Activated naive CD4-positive, alpha-beta T cell treated with anti-CD3 and anti-CD28 coated beads, Interleukin-2, amount 50 U/mL, for 72 hours (primary cell): ENCODE results near the gene TRIM40. TPM values are rescaled to one million over a fixed set of nuclear protein-coding genes. Genes with fewer than 3 reads are reported as not detected.
"Not testable (repeated sequence)": the region's sequence is repeated elsewhere in the genome, so short reads cannot be mapped to it uniquely, and the experiment has no call there.

ENCODE experiments used
- ATAC-seq, 2 donors: fragments of 150-1000 bp; cut with Tn5 transposase; 2 replicates each; pipeline ENCODE4 v1.10.0; 2021; ENCODE audit warnings: mild to moderate bottlenecking in 2 of 2, moderate library complexity in 2 of 2
- DNase-seq, 2 donors: peaks; one replicate each; pipeline ENCODE4 v3.0.0; 2021 to 2022; ENCODE audit warnings: low spot score in 2 of 2
- H3K27ac Mint-ChIP-seq, 2 donors: one replicate each; pipeline ENCODE4 v1.8.0; 2022; ENCODE audit warnings: mild to moderate bottlenecking in 2 of 2, mixed read lengths in 2 of 2
- H3K36me3 Mint-ChIP-seq, 2 donors: one replicate each; pipeline ENCODE4 v1.8.0; 2022; ENCODE audit warnings: mixed read lengths in 2 of 2
- H3K9me3 Mint-ChIP-seq, 2 donors: one replicate each; pipeline ENCODE4 v1.8.0; 2022; ENCODE audit warnings: mixed read lengths in 2 of 2
- total RNA-seq, 2 donors: library from RNA; stranded (reverse); gene quantifications; one replicate each; pipeline ENCODE4 v1.2.3, GENCODE V29; 2022

Gene TRIM40
- total RNA-seq, 2 donors from 2014 or later, result 0.12 TPM; not detected in 1

DNA sequence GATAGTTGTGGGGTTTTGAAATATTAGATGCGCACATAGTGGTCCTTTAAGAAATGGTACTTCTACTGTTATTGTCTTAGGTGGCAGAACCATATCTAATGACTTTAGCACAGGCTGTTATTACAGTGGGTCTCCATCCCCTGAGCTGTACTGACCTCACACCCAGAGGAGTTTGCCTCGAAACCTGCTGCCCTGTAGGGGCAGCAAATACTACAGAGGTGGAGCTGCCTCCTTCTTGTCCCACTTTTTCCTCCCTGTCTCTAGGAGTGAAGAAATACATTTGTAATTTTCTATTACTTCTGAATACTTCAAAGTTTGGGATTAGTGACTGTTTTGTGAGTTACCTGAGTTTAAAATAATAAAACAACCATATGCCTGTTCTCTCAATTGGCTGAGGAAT is 31.3 kb upstream of the TRIM40 start:
- DNase-seq, result no peak
- Mint-ChIP-seq H3K27ac (no peak overlapping the region), H3K36me3 (no peaks in the 10 kb centered on the region), H3K9me3 (no peaks in the 10 kb centered on the region)
- no peak for ATAC-seq

- H3K27ac Mint-ChIP-seq, result no peak overlapping the region
- no peaks in the 10 kb centered on the region for H3K36me3 Mint-ChIP-seq
- no peak for ATAC-seq
- DNase-seq, result no peak
- no peaks in the 10 kb centered on the region for H3K9me3 Mint-ChIP-seq
Observed at GRCh38 chr6:30111266-30111856, 24.6 kb upstream of the TRIM40 start.

GRCh38 chr6:30112402-30112994 is 23.4 kb upstream of the TRIM40 start:
- H3K27ac Mint-ChIP-seq, result no peak overlapping the region
- no peak for DNase-seq
- H3K9me3 Mint-ChIP-seq, result no peaks in the 10 kb centered on the region
- H3K36me3 Mint-ChIP-seq, result no peaks in the 10 kb centered on the region
- ATAC-seq, result no peak

GRCh38 chr6:30113003-30113759 is 22.8 kb upstream of the TRIM40 start, which contains the start of gene TRIM31:
TRIM31 (minus strand) TSS chr6:30113090; CDS start chr6:30112805, 285 bp downstream.
- Mint-ChIP-seq H3K9me3 (no peaks in the 10 kb centered on the region), H3K27ac (no peak within 1 kb of the TSS), H3K36me3 (no peaks in the 10 kb centered on the region)
- no peak for DNase-seq
- peak; percentile 34 to 72 for ATAC-seq

GRCh38 chr6:30113841-30114240 is 22.1 kb upstream of the TRIM40 start:
- no peaks in the 10 kb centered on the region for H3K9me3 Mint-ChIP-seq
- DNase-seq (no peak), ATAC-seq (no peak)
- no peak overlapping the region for H3K27ac Mint-ChIP-seq
- H3K36me3 Mint-ChIP-seq, result no peaks in the 10 kb centered on the region

DNA sequence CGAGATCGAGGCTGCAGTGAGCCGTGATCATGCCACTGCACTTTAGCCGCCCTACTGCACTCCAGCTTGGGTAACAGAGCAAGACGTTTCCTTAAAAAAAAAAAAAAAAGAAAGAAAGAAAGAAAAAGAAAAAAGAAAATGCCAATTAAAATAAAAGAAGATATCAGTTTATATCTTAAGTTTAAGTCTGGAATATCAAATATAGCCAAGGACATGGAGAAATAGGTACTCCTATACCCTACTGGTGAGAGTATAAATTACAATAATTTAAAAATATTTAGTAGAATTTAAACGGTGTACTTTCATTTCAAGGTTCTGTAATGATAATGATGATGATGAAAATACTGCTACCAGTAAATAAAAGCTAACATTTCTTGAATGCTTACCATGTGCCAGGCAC is 19.2 kb upstream of the TRIM40 start:
- DNase-seq (no peak), ATAC-seq (no peak)
- Mint-ChIP-seq H3K36me3 (no peaks in the 10 kb centered on the region), H3K9me3 (no peaks in the 10 kb centered on the region), H3K27ac (no peak overlapping the region)

- not testable (repeated sequence) for H3K9me3 Mint-ChIP-seq, H3K27ac Mint-ChIP-seq, H3K36me3 Mint-ChIP-seq, ATAC-seq, DNase-seq
Observed at GRCh38 chr6:30118691-30119090, 17.2 kb upstream of the TRIM40 start.

DNA sequence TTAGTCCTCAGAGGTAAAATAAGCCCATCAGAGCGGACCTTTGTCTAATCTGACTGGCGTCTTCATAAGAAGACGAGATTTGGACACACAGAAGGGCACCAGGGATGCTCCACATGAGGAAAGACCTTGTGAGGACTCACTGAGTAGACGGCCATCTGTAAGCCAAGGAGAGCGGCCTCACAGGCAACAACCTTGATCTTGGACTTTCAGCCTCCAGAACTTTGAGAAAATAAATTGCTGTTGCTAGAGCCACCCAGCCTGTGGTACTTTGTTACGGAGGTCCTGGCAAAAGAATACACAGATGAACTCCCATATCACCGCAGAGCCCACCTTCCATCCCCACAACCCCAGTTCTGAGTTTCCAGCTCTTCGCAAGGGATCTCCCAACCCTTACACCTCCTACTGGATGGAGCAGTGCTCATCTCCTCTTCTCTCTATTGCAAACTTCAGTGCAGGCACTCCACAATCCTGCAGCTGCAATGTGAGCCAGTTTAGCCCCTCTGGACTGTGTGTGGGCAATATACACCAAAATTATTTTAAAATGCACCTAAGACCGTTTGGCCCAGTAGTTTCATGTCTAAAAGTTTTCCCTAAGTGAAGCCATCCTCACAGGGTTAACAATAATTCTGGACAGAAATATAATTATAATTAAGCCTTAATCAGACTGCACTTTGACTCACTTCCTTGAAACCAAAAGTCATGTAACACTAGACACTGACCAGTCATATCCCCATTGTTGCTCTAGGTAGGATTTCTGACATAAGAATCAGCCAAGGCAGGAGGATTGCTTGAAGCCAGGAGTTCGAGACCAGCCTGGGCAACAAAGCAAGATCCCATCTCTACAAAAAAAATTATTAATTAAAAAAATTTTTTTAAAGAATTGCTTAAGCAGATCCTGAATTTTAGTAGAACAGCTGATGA is 14.2 kb upstream of the TRIM40 start:
- no peak for DNase-seq
- H3K36me3 Mint-ChIP-seq, result no peaks in the 10 kb centered on the region
- H3K27ac Mint-ChIP-seq, result no peak overlapping the region
- no peak for ATAC-seq
- H3K9me3 Mint-ChIP-seq, result no peaks in the 10 kb centered on the region

- ATAC-seq, result no peak
- DNase-seq, result no peak
- H3K36me3 Mint-ChIP-seq, result no peaks in the 10 kb centered on the region
- H3K9me3 Mint-ChIP-seq, result no peaks in the 10 kb centered on the region
- H3K27ac Mint-ChIP-seq, result no peak overlapping the region
Observed at GRCh38 chr6:30122515-30122914, 13.4 kb upstream of the TRIM40 start.

DNA sequence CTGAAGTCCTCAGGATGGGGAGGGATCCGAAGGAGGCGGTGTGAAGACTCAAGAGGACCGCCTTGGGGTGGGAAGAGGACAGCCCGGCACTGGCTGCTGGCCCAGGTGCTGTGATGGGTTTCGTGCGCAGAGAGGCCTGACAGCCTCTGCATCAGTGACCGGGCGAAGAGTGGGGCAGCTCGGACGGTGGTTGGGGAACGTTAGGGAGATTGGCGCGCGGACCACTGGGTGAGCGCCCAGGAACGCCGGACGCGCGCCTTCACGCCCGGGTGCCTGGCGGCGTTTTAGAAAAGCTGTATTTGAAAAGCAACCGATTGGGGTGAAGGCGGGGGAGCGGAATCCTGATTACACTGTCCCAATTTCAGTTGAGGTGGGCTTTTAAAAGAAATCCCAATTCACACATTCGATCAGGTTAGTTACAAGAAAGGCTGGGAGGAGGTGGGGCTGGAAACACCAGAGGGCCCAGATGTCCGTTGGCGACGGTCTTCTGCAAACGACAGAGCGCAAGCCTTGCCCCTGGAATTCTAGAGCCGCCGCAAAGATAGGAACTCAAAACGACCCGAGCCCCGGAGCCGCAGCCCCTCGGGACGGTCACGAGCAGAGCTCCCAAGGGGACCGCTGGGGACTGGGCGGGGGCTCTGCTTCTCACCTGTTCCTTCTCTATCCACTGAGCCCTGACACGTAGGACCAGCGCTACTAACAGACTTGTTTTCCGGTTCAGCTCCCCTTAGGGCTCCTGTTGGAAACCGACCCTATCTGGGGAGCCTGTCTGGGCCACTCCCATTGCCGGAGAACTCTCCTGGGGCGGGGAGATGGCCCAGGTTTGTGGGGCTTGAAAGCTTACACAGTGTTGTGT is 8.5 kb upstream of the TRIM40 start:
- H3K27ac Mint-ChIP-seq, result no peak overlapping the region
- no peak for ATAC-seq

DNA sequence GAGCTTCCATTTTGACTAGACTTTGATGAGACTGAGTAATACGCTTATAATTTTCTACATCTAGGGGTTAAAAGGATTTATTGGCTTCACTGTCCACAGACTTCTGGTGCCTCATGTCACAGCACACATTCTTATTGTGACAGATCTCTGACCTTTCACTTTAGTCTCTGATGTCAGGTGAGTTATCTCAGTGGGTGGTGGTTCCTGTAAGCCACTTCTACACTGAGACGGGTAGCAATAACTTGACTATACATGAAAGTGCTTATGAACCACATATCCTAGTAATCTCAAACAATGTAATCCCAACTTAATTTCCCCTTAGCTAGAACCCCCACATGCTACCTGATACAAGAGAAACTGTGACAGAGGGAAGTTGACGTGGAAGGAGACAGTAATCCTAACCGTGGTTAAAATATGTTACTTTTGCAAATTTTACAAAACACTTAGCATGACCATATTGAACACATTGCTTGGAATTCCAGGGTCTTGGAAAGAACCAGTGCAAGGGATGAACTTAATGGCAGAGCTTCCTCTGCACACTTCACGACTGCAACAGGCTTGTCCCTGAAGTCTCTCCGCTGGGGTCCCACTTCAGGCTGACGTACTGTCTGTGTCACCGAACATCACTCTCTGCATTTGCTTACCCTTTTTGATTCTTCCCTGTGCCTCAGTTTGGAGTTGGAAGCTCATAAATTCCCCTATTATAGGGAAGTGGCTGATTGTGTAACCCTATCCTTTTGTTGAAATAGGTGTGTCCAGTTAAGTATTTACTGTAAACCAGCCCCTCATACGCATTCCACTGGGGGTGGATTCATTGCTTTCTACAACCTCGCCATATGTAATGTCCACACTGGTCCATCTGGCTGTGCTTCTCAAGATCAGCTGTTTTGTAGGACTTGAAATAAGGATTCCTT is 6.4 kb upstream of the TRIM40 start:
- Mint-ChIP-seq H3K27ac (no peak overlapping the region), H3K36me3 (no peaks in the 10 kb centered on the region), H3K9me3 (no peaks in the 10 kb centered on the region)
- ATAC-seq (peak; percentile 79 to 87), DNase-seq (no peak)

More for the DNA sequence above, 8.5 kb upstream of the TRIM40 start:
- no peaks in the 10 kb centered on the region for H3K36me3 Mint-ChIP-seq
- no peak for DNase-seq
- no peaks in the 10 kb centered on the region for H3K9me3 Mint-ChIP-seq

DNA sequence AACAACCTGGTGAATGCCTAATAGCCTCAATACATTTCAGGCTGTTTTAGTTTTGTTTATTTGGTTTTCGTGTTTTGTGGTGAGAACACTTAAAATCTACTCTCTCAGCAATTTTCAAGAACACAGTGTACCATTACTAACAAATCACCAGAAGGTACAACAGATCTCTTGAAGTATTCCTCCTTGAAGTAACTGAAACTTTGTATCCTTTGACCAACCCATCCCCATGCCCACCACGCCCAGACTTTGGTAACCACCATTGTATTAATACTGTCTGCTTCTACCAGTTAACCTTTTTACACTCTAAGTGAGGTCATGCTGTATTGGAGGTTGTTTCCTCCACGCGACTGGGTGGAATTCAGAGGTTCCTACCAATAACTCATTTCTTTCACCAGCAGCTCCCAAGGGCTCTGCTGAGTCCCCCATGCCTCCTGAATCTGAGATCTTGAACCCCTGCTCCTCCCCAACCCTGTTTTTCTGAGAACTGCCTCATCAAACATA is 5.7 kb upstream of the TRIM40 start:
- ATAC-seq, result no peak
- H3K9me3 Mint-ChIP-seq, result no peaks in the 10 kb centered on the region
- no peak for DNase-seq
- H3K36me3 Mint-ChIP-seq, result no peaks in the 10 kb centered on the region
- H3K27ac Mint-ChIP-seq, result no peak overlapping the region

- Mint-ChIP-seq H3K27ac (no peak overlapping the region), H3K36me3 (no peaks in the 10 kb centered on the region), H3K9me3 (no peaks in the 10 kb centered on the region)
- ATAC-seq (peak; percentile 80 to 85), DNase-seq (peak in 1 of 2 donors; percentile 67)
Observed at GRCh38 chr6:30130887-30131862, 4.8 kb upstream of the TRIM40 start.

- Mint-ChIP-seq H3K27ac (no peak overlapping the region), H3K36me3 (no peaks in the 10 kb centered on the region), H3K9me3 (no peaks in the 10 kb centered on the region)
- ATAC-seq, result no peak
- DNase-seq, result no peak
Observed at GRCh38 chr6:30131947-30132497, 3.9 kb upstream of the TRIM40 start.
